ENCODE data around the gene GPR39.

DNA sequence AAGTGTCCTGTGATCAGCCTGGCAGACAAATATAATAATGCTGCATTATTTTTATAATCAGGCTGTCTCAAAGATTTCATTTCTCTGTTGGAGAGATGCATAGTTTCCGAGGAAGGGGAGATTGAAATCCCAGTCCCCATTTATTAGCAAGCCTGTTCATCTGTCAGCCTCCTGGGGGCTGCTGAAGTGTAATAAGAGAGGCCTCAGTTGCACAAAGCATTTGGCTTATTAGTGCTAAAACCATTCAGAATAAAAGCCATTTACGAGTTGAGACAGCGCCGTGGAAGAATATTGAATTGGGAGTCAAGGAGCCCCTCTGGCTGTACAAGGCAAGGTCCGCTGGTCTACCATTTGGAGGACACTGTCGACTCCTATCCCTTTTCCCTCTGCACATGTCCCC, 6.1 kb downstream of the GPR39 start:
- TF ChIP-seq, protein P1, sequence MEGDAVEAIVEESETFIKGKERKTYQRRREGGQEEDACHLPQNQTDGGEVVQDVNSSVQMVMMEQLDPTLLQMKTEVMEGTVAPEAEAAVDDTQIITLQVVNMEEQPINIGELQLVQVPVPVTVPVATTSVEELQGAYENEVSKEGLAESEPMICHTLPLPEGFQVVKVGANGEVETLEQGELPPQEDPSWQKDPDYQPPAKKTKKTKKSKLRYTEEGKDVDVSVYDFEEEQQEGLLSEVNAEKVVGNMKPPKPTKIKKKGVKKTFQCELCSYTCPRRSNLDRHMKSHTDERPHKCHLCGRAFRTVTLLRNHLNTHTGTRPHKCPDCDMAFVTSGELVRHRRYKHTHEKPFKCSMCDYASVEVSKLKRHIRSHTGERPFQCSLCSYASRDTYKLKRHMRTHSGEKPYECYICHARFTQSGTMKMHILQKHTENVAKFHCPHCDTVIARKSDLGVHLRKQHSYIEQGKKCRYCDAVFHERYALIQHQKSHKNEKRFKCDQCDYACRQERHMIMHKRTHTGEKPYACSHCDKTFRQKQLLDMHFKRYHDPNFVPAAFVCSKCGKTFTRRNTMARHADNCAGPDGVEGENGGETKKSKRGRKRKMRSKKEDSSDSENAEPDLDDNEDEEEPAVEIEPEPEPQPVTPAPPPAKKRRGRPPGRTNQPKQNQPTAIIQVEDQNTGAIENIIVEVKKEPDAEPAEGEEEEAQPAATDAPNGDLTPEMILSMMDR (IDR thresholded peaks at IDR 0.05 in 4 of 5, conservative IDR thresholded peaks at IDR 0.05 in 1 of 5) = no peak
- TF ChIP-seq POLR2A (IDR thresholded peaks at IDR 0.05) = no peak

Data from gastrocnemius medialis (tissue), 4 donors.